ENCODE measurements around the gene SULT1A3.
"Not testable (repeated sequence)": the region's sequence is repeated elsewhere in the genome, so short reads cannot be mapped to it uniquely, and the experiment has no call there.

DNA sequence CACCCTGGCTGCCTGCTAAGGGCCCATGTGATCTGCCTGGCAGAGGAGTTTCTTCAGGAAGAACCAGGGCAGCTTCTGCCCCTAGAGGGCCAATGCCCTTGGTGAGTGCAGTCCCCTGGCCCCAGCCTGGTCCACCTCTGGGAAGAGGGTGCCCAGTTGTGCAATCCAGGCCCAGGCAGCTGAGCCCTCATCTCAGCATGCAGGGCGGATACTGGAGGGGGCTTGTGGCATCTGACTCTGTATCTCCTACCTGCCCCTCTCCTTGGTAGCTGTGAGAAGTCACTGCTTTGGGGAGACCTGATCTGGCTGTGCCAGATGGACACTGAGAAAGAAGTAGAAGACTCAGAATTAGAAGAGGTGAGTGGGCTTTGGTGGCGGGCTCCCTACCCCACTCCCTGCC is 2.1 kb upstream of the SULT1A3 start:
- TF ChIP-seq, protein P1, sequence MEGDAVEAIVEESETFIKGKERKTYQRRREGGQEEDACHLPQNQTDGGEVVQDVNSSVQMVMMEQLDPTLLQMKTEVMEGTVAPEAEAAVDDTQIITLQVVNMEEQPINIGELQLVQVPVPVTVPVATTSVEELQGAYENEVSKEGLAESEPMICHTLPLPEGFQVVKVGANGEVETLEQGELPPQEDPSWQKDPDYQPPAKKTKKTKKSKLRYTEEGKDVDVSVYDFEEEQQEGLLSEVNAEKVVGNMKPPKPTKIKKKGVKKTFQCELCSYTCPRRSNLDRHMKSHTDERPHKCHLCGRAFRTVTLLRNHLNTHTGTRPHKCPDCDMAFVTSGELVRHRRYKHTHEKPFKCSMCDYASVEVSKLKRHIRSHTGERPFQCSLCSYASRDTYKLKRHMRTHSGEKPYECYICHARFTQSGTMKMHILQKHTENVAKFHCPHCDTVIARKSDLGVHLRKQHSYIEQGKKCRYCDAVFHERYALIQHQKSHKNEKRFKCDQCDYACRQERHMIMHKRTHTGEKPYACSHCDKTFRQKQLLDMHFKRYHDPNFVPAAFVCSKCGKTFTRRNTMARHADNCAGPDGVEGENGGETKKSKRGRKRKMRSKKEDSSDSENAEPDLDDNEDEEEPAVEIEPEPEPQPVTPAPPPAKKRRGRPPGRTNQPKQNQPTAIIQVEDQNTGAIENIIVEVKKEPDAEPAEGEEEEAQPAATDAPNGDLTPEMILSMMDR (conservative IDR thresholded peaks at IDR 0.05 in 1 of 2, IDR thresholded peaks at IDR 0.05 in 1 of 2; ENCODE audit: low read depth in 1 of 2, low read length in 2 of 2): not testable (repeated sequence)
- TF ChIP-seq EZH2 (IDR thresholded peaks at IDR 0.05; ENCODE audit: low read length, missing control alignments): not testable (repeated sequence)
